Panc1 (cell line): Measurements from ENCODE around the gene PDGFA. TPM values are rescaled to one million over a fixed set of nuclear protein-coding genes. Genes with fewer than 3 reads are reported as not detected.

Source experiments
- ATAC-seq: fragments of 200-7000 bp; cut with Tn5 transposase; 2 replicates; pipeline ENCODE4 v1.9.1; 2020; ENCODE audit warnings: mild to moderate bottlenecking, moderate library complexity
- BruUV-seq: library from RNA; stranded (reverse); fragments of 400-500 nt; replicated peaks from 2 replicates; lab custom pipeline; 2021; lab: Mats Ljungman, UMichigan
- CTCF ChIA-PET: fragments of 300-600 bp; sonication (Branson Sonifier 250); formaldehyde crosslinking; loops from one replicate; lab custom pipeline; 2022; ENCODE audit warnings: antibody characterized with exemption; lab: Charles Lee
- POLR2A ChIA-PET: fragments of 300-600 bp; sonication (Branson Sonifier 250); formaldehyde crosslinking; loops from one replicate; lab custom pipeline; 2022; ENCODE audit warnings: antibody characterized with exemption; lab: Charles Lee
- DNase-seq: peaks from one replicate; pipeline ENCODE4 v3.0.0-alpha.2; 2010; ENCODE audit warnings: low read depth, low spot score
- H3K27ac ChIP-seq: 2 replicates; pipeline ENCODE4 v1.5.1; 2011; ENCODE audit warnings: mild to moderate bottlenecking, low read length, inconsistent platforms
- H3K27me3 ChIP-seq: fragments of 200-500 bp; sonication (Bioruptor generic); 2 replicates; pipeline ENCODE4 v1.6.0; 2014; ENCODE audit warnings: low read length, inconsistent platforms; ENCODE audit not compliant: control insufficient read depth, insufficient read depth
- H3K36me3 ChIP-seq: fragments of 200-500 bp; sonication (Bioruptor generic); 2 replicates; pipeline ENCODE4 v1.5.1; 2014; ENCODE audit warnings: inconsistent platforms, mild to moderate bottlenecking, low read length, moderate library complexity; ENCODE audit not compliant: control insufficient read depth, insufficient read depth
- H3K4me1 ChIP-seq: 2 replicates; pipeline ENCODE4 v1.5.1; 2011; ENCODE audit warnings: inconsistent platforms, mild to moderate bottlenecking, low read length, moderate library complexity; ENCODE audit not compliant: control insufficient read depth, insufficient read depth
- H3K4me3 ChIP-seq, 2 experiments: 2 replicates each; pipeline ENCODE4 v1.5.1; 2011 to 2012; ENCODE audit warnings: low read depth in 2 of 2, low read length in 2 of 2, mild to moderate bottlenecking in 2 of 2, inconsistent platforms in 1 of 2, moderate library complexity in 1 of 2
- H3K9me3 ChIP-seq: fragments of 200-500 bp; sonication (Bioruptor generic); 2 replicates; pipeline ENCODE4 v1.5.1; 2014; ENCODE audit warnings: low read depth, mild to moderate bottlenecking, inconsistent platforms, low read length, moderate library complexity; ENCODE audit not compliant: control insufficient read depth, insufficient read depth
- POLR2AphosphoS5 ChIP-seq: IDR thresholded peaks from 2 replicates; pipeline ENCODE4 v1.6.1; 2012; ENCODE audit warnings: mild to moderate bottlenecking, low read depth, low read length, moderate library complexity
- SIN3A ChIP-seq: IDR thresholded peaks from 2 replicates; pipeline ENCODE4 v1.6.1; 2012; ENCODE audit warnings: low read depth, mild to moderate bottlenecking, low read length, moderate library complexity, borderline replicate concordance; ENCODE audit not compliant: insufficient read depth
- TCF7L2 ChIP-seq: IDR thresholded peaks from 2 replicates; pipeline ENCODE4 v1.6.1; 2011; ENCODE audit warnings: mild to moderate bottlenecking, low read depth, low read length, inconsistent platforms
- in situ Hi-C: cut with HindIII; loops from 2 replicates; pipeline ENCODE4 v1.10.0; 2016; ENCODE audit warnings: low sequenced_read_pairs, low pct_unique_long_range_greater_than_20kb
- intact Hi-C: fragments of 100-400 bp; cut with micrococcal nuclease; formaldehyde crosslinking; loops from one replicate; pipeline ENCODE4 v1.10.0; 2022; ENCODE audit not compliant: unreplicated experiment
- total RNA-seq: library from RNA; stranded (reverse); gene quantifications from one replicate; pipeline ENCODE4 v1.2.1, GENCODE V29; 2021; ENCODE audit not compliant: unreplicated experiment
- TF ChIP-seq, protein P1 (sequence below): fragments of 450-650 bp; IDR thresholded peaks from 2 replicates; pipeline ENCODE4 v1.5.1; 2017; ENCODE audit warnings: mild to moderate bottlenecking
- TF ChIP-seq, protein P2 (sequence below), 2 experiments: IDR thresholded peaks; 2 replicates each; pipeline ENCODE4 v1.6.1; 2011 to 2012; ENCODE audit warnings: low read depth in 2 of 2, control low read depth in 1 of 2, low read length in 1 of 2, mild to moderate bottlenecking in 1 of 2, moderate library complexity in 1 of 2; ENCODE audit not compliant: insufficient read depth in 1 of 2

PDGFA gene
- total RNA-seq, 1 experiment from 2014 or later, result 18.5 TPM

DNA sequence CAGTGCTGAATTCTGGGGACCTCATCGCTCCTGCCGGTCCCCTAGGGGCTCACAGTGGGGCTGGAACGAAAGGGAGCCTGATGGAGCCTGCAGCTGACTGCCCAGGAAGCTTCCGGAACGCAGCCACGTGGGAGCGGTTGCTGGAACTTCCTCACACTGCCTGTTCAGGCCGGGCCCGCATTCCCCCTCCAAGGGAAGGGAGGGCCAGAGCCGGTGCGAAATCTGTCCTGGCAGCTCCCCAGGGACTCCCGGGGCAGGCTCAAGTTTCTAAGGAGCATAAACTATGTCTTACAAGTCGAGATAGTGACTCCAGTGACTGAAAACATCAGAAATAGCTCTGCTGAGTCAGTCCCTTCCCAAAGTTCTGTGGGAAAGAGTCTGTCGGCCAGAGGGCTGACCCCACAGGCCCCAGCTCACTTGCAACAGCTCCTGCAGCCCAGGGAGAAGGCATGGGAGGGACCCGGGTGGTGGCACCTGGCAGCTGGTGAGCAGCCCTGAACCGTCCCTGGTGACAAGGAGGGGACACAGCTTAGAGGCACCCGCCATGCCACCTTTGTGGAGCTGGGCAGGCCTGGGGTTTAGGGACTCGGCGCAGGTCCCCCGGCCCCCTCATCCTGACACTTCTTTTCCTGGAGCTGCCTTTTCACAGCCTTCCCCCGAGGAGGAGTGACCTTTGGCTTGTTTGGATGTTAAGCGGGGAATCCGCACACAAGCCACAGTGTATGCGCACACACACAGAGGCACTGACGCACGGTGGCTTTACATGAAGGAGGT is 47.6 kb downstream of the PDGFA start:
- BruUV-seq, result no TSS peak
- H3K4me3 ChIP-seq, result no peak overlapping the region
- TF ChIP-seq, protein P1, sequence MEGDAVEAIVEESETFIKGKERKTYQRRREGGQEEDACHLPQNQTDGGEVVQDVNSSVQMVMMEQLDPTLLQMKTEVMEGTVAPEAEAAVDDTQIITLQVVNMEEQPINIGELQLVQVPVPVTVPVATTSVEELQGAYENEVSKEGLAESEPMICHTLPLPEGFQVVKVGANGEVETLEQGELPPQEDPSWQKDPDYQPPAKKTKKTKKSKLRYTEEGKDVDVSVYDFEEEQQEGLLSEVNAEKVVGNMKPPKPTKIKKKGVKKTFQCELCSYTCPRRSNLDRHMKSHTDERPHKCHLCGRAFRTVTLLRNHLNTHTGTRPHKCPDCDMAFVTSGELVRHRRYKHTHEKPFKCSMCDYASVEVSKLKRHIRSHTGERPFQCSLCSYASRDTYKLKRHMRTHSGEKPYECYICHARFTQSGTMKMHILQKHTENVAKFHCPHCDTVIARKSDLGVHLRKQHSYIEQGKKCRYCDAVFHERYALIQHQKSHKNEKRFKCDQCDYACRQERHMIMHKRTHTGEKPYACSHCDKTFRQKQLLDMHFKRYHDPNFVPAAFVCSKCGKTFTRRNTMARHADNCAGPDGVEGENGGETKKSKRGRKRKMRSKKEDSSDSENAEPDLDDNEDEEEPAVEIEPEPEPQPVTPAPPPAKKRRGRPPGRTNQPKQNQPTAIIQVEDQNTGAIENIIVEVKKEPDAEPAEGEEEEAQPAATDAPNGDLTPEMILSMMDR, result no peak
- TF ChIP-seq POLR2AphosphoS5 (no peak), SIN3A (no peak), TCF7L2 (no peak)
- TF ChIP-seq, protein P2, sequence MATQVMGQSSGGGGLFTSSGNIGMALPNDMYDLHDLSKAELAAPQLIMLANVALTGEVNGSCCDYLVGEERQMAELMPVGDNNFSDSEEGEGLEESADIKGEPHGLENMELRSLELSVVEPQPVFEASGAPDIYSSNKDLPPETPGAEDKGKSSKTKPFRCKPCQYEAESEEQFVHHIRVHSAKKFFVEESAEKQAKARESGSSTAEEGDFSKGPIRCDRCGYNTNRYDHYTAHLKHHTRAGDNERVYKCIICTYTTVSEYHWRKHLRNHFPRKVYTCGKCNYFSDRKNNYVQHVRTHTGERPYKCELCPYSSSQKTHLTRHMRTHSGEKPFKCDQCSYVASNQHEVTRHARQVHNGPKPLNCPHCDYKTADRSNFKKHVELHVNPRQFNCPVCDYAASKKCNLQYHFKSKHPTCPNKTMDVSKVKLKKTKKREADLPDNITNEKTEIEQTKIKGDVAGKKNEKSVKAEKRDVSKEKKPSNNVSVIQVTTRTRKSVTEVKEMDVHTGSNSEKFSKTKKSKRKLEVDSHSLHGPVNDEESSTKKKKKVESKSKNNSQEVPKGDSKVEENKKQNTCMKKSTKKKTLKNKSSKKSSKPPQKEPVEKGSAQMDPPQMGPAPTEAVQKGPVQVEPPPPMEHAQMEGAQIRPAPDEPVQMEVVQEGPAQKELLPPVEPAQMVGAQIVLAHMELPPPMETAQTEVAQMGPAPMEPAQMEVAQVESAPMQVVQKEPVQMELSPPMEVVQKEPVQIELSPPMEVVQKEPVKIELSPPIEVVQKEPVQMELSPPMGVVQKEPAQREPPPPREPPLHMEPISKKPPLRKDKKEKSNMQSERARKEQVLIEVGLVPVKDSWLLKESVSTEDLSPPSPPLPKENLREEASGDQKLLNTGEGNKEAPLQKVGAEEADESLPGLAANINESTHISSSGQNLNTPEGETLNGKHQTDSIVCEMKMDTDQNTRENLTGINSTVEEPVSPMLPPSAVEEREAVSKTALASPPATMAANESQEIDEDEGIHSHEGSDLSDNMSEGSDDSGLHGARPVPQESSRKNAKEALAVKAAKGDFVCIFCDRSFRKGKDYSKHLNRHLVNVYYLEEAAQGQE (IDR thresholded peaks at IDR 0.05; ENCODE audit: insufficient read depth in 1 of 2, low read depth in 2 of 2, low read length in 1 of 2), result no peak
- POLR2A ChIA-PET, result interaction anchor here (0.6 kb wide), 1 partner anchor 280 kb away, joined by 3 read pairs; the partner anchor contains the start of gene FAM20C
- H3K9me3 ChIP-seq, result no peaks in the 10 kb centered on the region
- no peak overlapping the region for H3K27ac ChIP-seq
- no peaks in the 10 kb centered on the region for H3K27me3 ChIP-seq
- intact Hi-C loops (no loop called here), in situ Hi-C loops (no loop called here)
- peak; percentile 17 for ATAC-seq
- CTCF ChIA-PET, result interaction anchor here (0.5 kb wide), 1 partner anchor 314 kb away, joined by 4 read pairs; no protein-coding TSS in a partner anchor
- no peaks in the 10 kb centered on the region for H3K36me3 ChIP-seq
- peaks cover 12% of the 10 kb centered on the region; the same call in 1 of the 2 replicates for H3K4me1 ChIP-seq
- DNase-seq, result no peak

DNA sequence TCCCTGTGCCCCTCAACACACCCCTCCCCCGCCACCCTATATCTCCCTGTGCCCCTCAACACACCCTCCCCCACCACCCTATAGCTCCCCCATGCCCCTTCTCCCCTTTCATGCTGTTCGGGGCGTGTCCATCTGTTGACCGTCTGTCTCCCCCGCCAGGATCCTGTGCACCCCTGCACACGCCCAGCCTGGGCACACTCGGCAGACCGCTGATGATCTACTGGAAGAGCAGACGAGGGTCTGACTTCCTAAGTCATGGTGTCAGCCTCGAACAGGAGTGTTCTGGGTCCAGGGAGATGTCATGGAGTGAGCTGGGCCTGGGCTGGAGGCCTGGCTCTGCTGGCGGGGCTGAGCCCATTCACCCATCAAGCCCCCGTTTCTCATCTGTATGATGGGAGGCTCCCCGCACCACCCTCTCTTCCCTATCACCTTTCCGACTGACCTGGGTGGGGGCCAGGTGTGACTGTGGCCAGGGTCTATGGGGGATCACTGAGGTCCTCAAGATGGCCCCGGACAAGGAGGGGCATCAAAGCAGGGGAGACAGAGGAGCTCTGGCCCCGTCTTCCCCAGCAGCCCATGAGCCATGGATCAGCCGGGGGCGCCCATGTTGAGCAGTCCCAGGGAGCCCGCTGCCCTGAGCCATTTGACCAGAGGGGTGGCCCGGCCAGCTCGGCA is 48.3 kb downstream of the PDGFA start:
- H3K27ac ChIP-seq, result no peak overlapping the region
- no peak overlapping the region for H3K4me3 ChIP-seq
- H3K27me3 ChIP-seq, result no peaks in the 10 kb centered on the region
- H3K36me3 ChIP-seq, result no peaks in the 10 kb centered on the region
- H3K9me3 ChIP-seq, result no peaks in the 10 kb centered on the region
- POLR2A ChIA-PET, result no interaction called here
- no peak for DNase-seq
- in situ Hi-C loops (no loop called here), intact Hi-C loops (no loop called here)
- BruUV-seq, result no TSS peak
- CTCF ChIA-PET, result no interaction called here
- peaks cover 12% of the 10 kb centered on the region; the same call in 1 of the 2 replicates for H3K4me1 ChIP-seq
- peak; percentile 8; the same call in 1 of the 2 replicates for ATAC-seq
- TF ChIP-seq, protein P1, result no peak
- TF ChIP-seq TCF7L2, result no peak
- no peak for TF ChIP-seq SIN3A
- no peak for TF ChIP-seq POLR2AphosphoS5
- TF ChIP-seq, protein P2 (IDR thresholded peaks at IDR 0.05; ENCODE audit: insufficient read depth in 1 of 2, low read depth in 2 of 2, low read length in 1 of 2), result no peak
